ENCODE measurements around the gene ZSWIM5. TPM values are rescaled to one million over a fixed set of nuclear protein-coding genes. Genes with fewer than 3 reads are reported as not detected.

Gene ZSWIM5
- polyA plus RNA-seq, 4 donors: 6.1 to 7.6 (median 6.6) TPM

Other genes starting within 250 kb of the ZSWIM5 start
- 10 to 100 TPM; 30.2 to 40.0 (median 33.3) TPM for gene EIF2B3, start 220.0 kb downstream of the ZSWIM5 start, polyA plus RNA-seq (ENCODE audit: insufficient read length in 4 of 4)
- 10 to 100 TPM; 27.9 to 38.4 (median 33.7) TPM for gene HECTD3, start 195.3 kb downstream of the ZSWIM5 start, polyA plus RNA-seq (ENCODE audit: insufficient read length in 4 of 4)
- 100 to 1,000 TPM; 106 to 114 (median 112) TPM for gene UROD, start 194.4 kb downstream of the ZSWIM5 start, polyA plus RNA-seq (ENCODE audit: insufficient read length in 4 of 4)
- gene HPDL, start 120.3 kb upstream of the ZSWIM5 start, polyA plus RNA-seq (ENCODE audit: insufficient read length in 4 of 4): 1 to 10 TPM; 2.9 to 5.4 (median 3.6) TPM
- 10 to 100 TPM; 12.0 to 15.2 (median 14.5) TPM for gene TOE1, start 133.6 kb upstream of the ZSWIM5 start, polyA plus RNA-seq (ENCODE audit: insufficient read length in 4 of 4)
- 10 to 100 TPM; 23.0 to 49.4 (median 35.2) TPM for gene MUTYH, start 133.8 kb upstream of the ZSWIM5 start, polyA plus RNA-seq (ENCODE audit: insufficient read length in 4 of 4)